ENCODE results near the gene CLEC16A. TPM values are rescaled to one million over a fixed set of nuclear protein-coding genes. Genes with fewer than 3 reads are reported as not detected.

CLEC16A gene
- total RNA-seq, 2 experiments from 2014 or later, result 25.5 to 26.7 TPM

DNA sequence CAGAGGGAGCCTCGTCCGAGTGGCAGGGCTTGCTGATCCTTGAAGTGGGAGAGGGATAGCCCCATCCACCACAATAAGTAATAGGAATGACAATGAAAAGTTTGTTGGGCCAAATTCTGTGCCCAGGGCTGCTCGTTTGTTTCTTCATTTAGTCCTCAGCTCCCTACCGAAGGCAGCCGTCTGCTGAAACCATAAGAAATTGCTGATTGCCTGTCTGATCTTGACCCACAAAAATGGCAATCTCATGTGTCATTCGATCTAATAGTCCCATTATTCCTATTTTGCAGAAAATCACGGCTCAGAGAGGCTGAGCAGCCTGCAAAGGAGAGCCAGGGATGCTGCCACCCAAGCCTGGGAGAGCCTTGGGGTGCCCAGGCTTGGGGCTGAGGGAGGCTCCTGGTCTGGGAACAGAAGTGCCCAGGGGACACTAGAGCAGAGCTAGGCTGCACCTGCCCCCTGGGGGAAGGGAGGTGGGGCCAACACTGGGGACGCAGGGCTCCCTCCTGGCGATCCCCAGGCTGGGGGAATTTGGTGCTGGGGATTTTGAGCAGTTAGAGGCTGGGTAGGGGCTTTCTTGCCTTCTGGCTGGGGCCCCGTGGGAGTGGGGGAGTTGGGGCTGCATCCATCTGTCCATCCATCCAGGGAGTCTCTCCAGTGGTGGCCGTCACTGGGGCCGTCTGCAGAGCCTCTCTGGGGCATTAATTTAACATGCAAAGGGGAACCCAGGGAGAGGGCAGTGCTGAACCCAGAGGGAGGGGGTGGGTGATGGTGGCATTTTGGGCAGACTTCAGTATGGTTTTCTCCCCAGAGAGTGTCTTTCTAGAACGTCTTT is 258.1 kb downstream of the CLEC16A start:
- no peak for DNase-seq
- H3K27me3 Mint-ChIP-seq, result no peaks in the 10 kb centered on the region
- intact Hi-C loops (cut with micrococcal nuclease), result no loop called here
- H3K4me1 Mint-ChIP-seq (ENCODE audit: low read depth), result peaks cover 36% of the 10 kb centered on the region
- no peak overlapping the region for H3K27ac Mint-ChIP-seq
- no peak overlapping the region for H3K4me3 Mint-ChIP-seq
- H3K9me3 Mint-ChIP-seq, result peaks cover 3% of the 10 kb centered on the region
- POLR2A ChIA-PET, result interaction anchor here (1.5 kb wide), 1 partner anchor 11 kb away, joined by 5 read pairs; no protein-coding TSS in a partner anchor
- peaks cover 3% of the 10 kb centered on the region for H3K36me3 Mint-ChIP-seq
- CTCF ChIA-PET, result no interaction called here

DNA sequence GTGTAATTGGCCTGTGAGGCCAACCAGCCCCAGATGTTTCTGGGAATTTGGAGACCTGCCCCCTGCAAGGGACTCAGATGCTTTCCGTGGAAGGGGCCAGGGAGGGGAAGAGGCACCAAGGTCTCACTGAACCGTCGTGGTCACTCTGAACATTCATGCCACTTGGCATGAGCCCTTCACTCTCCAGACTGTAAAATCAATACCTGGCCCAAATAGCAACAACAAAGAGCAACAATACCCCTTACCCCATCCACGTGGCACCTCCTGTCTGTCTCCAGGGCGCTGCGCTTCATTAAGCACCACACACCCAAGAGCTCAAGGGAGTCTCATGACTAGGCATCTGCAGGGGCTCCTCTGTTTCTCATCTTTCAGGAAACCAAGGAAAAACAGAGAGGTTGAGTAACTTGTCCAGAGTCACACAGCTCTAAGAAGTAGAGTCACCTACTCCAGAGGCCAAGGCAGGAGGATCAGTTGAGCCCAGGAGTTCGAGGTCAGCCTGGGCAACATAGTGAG is 258.8 kb downstream of the CLEC16A start:
- DNase-seq, result no peak
- Mint-ChIP-seq H3K9me3 (peaks cover 9% of the 10 kb centered on the region), H3K36me3 (peaks cover 3% of the 10 kb centered on the region), H3K27ac (no peak overlapping the region), H3K4me3 (no peak overlapping the region), H3K27me3 (no peaks in the 10 kb centered on the region), H3K4me1 (ENCODE audit: low read depth) (peaks cover 36% of the 10 kb centered on the region)
- intact Hi-C loops (cut with micrococcal nuclease), result no loop called here
- ChIA-PET POLR2A (no interaction called here), CTCF (no interaction called here)

DNA sequence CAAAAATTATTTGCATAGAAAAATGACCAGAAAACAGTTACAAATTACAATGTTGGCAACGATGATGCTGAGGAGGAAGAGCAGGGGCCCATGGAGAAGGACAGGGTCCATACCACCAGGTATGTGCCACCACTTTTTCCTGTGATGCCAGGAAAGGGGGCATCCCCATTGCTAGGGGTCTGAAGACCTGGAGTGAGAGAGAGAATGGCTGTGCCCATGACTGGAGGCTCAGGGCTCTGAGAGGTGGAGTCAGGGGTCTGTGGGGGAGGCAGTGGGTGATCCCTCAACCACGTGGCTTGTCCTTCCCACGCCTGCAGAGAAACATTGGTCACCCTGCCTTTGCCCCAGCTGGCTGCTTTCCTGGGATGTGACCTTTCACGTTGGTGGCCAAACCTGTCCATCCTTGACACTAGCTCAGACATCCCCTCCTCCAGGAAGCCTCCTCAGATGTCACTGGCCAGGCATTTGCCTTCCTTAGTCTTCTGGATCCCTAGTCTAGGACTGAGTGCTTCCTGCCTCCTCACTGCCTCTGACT is 260.2 kb downstream of the CLEC16A start:
- no peaks in the 10 kb centered on the region for H3K27me3 Mint-ChIP-seq
- intact Hi-C loops (cut with micrococcal nuclease), result no loop called here
- no peak for DNase-seq
- peaks cover 29% of the 10 kb centered on the region for H3K4me1 Mint-ChIP-seq (ENCODE audit: low read depth)
- H3K4me3 Mint-ChIP-seq, result no peak overlapping the region
- H3K36me3 Mint-ChIP-seq, result peaks cover 3% of the 10 kb centered on the region
- CTCF ChIA-PET, result interaction anchor here (0.6 to 2.4 kb wide), 3 partner anchors 9 to 83 kb away, joined by 3 to 13 read pairs (median 5); no protein-coding TSS in a partner anchor
- POLR2A ChIA-PET, result interaction anchor here (1.1 to 2.0 kb wide), 2 partner anchors 19 to 50 kb away, joined by 4 to 10 read pairs; partner anchors contain the start of gene SOCS1
- H3K9me3 Mint-ChIP-seq, result peaks cover 10% of the 10 kb centered on the region
- no peak overlapping the region for H3K27ac Mint-ChIP-seq

DNA sequence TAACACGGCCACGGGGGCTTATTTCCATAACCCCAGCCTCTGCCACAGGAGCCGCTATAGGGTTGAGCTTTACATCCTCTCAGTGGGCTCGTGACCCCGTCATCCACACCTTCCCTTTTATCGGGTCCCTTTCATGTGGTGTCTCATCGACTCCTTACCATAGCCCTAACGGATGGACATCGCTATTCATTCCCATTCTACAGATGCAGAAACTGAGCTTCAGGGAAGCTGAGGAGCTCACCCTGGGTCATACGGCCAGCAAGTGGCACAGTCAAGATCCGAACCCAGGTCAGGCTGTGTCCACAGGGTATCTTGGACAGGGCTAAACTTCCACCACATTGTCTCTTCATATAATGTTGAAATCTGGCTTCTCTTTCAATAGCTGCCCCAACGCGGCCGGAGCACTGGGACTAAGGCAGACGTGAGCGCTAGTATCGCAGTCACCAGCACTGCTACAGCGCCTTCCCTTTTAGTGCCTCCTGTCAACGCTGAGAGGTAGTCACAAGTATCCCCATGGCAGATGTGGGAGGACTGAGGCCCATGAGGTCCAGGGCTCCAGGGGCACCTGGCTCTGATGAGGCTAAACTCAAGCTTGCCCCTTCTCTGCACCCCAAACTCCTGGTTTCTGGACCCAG is 260.8 kb downstream of the CLEC16A start:
- CTCF ChIA-PET, result interaction anchor here (0.6 to 2.4 kb wide), 3 partner anchors 10 to 84 kb away, joined by 3 to 13 read pairs (median 5); no protein-coding TSS in a partner anchor

DNA sequence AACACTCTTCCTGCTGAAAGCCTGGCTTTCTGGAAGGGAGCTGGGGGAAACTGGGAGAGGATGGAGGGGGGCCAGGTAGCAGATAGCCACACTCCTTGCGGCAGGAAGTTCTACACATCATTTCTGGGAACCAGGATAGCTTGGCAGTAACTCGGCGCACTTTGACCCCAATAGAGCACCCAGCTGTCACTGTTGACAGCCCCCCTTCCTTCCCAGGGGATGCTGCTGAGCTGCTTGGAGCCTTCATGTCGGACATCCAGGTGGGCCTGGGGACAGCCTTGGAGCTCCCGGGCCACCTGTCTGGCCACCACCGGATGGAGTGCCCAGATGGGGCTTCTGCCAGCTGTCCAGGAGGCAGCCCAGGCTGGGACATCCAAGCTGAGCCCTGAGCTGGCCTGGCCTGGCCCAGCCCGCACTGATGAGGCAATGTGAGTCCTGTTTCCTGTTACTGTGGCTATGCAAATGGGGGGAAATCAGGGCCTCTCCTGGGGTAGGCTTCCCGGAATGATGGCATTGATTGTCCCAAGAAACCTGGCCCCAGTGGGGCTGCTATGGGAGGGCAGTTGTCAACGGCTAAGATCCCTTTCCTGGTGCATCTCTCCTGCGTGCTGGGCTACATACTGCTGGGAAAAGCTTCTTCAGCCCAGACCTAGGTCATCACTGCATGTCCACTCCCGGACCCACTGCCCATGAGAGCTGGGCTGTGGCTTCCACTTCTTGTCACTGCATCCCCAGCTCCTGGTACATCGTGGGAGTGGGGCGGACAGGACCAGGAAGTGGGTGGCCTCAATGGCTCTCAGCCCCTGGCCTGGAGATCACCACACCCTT is 261.6 kb downstream of the CLEC16A start:
- Mint-ChIP-seq H3K36me3 (peaks cover 3% of the 10 kb centered on the region), H3K9me3 (peaks cover 10% of the 10 kb centered on the region), H3K4me1 (ENCODE audit: low read depth) (peaks cover 29% of the 10 kb centered on the region), H3K27ac (peak overlapping the region; percentile 91), H3K27me3 (no peaks in the 10 kb centered on the region), H3K4me3 (no peak overlapping the region)
- intact Hi-C loops (cut with micrococcal nuclease), result loop anchor here (1.0 kb wide), 1 partner anchor 18 kb away; no protein-coding TSS in a partner anchor
- CTCF ChIA-PET, result interaction anchor here (0.6 to 2.4 kb wide), 5 partner anchors 10 to 541 kb away, joined by 3 to 13 read pairs (median 3); no protein-coding TSS in a partner anchor
- DNase-seq, result peak; percentile 62
- POLR2A ChIA-PET, result interaction anchor here (0.6 to 2.0 kb wide), 7 partner anchors 9 to 111 kb away, joined by 3 to 14 read pairs (median 4); partner anchors contain the start of gene SOCS1

More for the DNA sequence above, 260.8 kb downstream of the CLEC16A start:
- intact Hi-C loops (cut with micrococcal nuclease), result no loop called here
- DNase-seq, result no peak
- Mint-ChIP-seq H3K27ac (no peak overlapping the region), H3K4me3 (no peak overlapping the region), H3K9me3 (peaks cover 10% of the 10 kb centered on the region), H3K27me3 (no peaks in the 10 kb centered on the region), H3K4me1 (ENCODE audit: low read depth) (peaks cover 29% of the 10 kb centered on the region), H3K36me3 (peaks cover 3% of the 10 kb centered on the region)
- POLR2A ChIA-PET, result interaction anchor here (0.6 to 2.0 kb wide), 4 partner anchors 10 to 110 kb away, joined by 3 to 10 read pairs (median 6); partner anchors contain the start of gene SOCS1

DNA sequence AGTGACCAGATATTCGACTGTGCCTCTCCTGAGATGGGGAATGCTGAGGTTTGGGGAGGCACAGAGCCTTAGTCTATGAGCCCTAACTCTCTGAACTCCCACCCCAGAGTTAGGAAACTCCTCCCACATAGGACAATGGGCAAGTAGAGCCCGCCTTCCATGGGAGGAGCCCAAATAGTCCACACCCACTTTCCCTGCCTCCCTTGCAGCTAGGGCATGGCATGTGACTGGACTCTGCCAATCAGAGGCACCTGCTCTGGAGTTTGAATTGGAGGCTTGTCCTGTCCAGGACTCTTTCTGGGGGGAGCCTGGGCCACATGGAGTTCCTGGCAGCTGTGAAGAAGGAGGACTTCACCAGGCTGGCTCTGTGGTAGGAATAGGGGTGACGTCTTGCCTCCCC is 263.3 kb downstream of the CLEC16A start:
- Mint-ChIP-seq H3K4me1 (ENCODE audit: low read depth) (peaks cover 29% of the 10 kb centered on the region), H3K9me3 (peaks cover 10% of the 10 kb centered on the region), H3K4me3 (no peak overlapping the region), H3K36me3 (peaks cover 3% of the 10 kb centered on the region), H3K27ac (peak overlapping the region; percentile 91), H3K27me3 (no peaks in the 10 kb centered on the region)
- peak; percentile 45 for DNase-seq
- POLR2A ChIA-PET, result no interaction called here
- intact Hi-C loops (cut with micrococcal nuclease), result no loop called here
- CTCF ChIA-PET, result interaction anchor here (0.8 kb wide), 1 partner anchor 11 kb away, joined by 4 read pairs; no protein-coding TSS in a partner anchor

DNA sequence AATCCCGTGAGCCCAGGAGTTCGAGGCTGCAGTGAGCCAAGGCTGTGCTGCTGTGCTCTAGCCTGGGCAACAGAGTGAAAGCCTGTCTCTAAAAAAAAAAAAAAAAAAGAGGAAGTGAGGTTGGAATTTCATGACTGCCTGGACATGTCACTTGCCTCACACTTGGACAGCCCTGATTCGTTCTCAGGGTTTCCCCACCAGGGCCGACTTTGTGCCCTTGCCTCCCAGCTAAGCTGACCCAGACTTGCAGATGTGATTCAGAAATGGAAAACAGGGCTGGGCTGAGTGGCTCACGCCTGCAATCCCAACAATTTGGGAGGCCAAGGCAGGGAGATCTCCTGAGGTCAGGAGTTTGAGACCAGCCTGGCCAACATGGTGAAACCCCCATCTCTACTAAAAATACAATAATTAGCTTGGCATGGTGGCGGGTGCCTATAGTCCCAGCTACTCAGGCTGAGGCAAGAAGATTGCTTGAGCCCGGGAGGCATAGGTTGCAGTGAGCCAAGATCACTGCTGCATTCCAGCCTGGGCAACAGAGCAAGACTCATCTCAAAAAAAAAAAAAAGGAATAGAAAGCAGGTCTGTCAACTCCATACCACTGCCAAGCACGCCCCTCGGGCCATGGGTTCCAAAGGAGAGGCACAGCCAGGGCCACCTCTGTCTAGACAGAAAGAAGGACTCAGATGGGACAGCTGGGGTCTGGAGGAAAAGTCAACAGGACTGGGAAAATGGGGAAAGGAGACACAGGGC is 264.7 kb downstream of the CLEC16A start:
- ChIA-PET POLR2A (no interaction called here), CTCF (interaction anchor here (1.4 to 1.6 kb wide), 2 partner anchors 9 to 163 kb away, joined by 3 read pairs; no protein-coding TSS in a partner anchor)
- intact Hi-C loops (cut with micrococcal nuclease), result no loop called here
- Mint-ChIP-seq H3K4me1 (ENCODE audit: low read depth) (peaks cover 23% of the 10 kb centered on the region), H3K36me3 (peaks cover 3% of the 10 kb centered on the region), H3K27me3 (no peaks in the 10 kb centered on the region), H3K9me3 (peaks cover 10% of the 10 kb centered on the region), H3K27ac (no peak overlapping the region), H3K4me3 (no peak overlapping the region)
- DNase-seq, result no peak

DNA sequence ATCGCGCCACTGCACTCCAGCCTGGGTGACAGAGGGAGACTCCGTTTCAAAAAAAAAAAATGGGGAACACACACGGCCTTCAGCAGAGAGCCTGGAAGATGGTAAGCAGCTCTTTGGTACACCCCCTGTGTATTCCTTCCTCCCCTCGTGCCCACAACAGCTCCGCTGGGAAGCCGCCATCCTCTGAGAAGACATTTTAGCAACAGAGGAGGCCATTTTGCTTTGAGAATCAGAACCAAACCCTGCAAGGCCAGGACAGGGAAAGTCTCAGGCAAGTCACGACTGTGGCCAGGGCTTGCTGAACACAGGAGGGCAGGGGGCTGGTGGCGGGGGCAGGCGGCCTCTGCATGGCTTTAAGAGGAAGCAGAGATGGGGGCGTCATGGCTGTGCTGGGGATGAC is 265.9 kb downstream of the CLEC16A start:
- intact Hi-C loops (cut with micrococcal nuclease), result no loop called here
- Mint-ChIP-seq H3K4me1 (ENCODE audit: low read depth) (peaks cover 20% of the 10 kb centered on the region), H3K27ac (no peak overlapping the region), H3K36me3 (peaks cover 3% of the 10 kb centered on the region), H3K27me3 (no peaks in the 10 kb centered on the region), H3K4me3 (no peak overlapping the region), H3K9me3 (peaks cover 10% of the 10 kb centered on the region)
- DNase-seq, result no peak
- POLR2A ChIA-PET, result no interaction called here
- CTCF ChIA-PET, result interaction anchor here (1.4 kb wide), 1 partner anchor 8 kb away, joined by 3 read pairs; no protein-coding TSS in a partner anchor

DNA sequence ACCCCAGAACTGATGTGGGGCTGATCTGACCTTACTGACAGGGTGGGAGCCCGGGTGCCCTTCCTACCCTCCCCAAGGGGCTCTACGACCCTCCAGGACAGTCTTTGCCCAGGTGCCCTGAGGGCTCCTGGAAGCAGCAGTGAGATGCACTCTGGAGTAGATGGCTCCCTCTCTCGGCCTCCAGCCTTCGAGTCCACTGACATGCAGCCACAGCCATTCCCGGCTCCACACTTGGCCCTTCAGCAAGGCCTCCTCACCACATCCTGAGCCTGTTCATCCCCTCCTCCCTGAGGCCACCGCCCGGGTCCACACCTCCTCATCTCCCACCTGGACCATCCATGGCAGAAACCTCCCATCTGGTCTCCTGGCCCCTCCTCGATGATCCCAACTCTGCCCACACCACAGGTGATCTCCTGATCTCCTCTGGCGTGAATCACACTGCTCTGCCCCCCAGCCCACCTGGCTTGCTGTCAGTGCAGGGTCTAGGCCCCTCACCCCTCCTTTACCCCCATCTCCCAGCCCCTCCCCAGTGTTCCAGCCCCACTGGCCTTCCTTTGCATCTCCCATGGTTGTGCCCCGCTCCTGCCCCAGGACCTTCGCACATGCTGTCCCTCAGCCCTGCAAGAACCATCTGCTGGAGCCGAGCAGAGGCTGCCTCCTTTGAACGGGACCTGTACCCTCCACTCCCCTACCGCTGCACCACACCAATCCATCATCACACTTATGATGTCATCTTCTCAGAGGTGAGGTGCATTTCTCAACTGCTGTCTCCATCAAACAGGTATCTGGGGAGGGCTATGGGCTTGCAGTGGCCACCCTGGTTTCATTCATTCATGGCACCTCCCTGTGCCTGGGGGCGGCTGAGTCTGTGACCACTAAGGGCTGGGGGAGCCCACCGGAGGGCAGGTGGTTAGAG is 267.0 kb downstream of the CLEC16A start:
- peaks cover 11% of the 10 kb centered on the region for H3K4me1 Mint-ChIP-seq (ENCODE audit: low read depth)
- no peak overlapping the region for H3K27ac Mint-ChIP-seq
- no peaks in the 10 kb centered on the region for H3K27me3 Mint-ChIP-seq
- ChIA-PET CTCF (no interaction called here), POLR2A (no interaction called here)
- intact Hi-C loops (cut with micrococcal nuclease), result no loop called here
- H3K9me3 Mint-ChIP-seq, result peaks cover 18% of the 10 kb centered on the region
- H3K4me3 Mint-ChIP-seq, result no peak overlapping the region
- H3K36me3 Mint-ChIP-seq, result peaks cover 9% of the 10 kb centered on the region
- no peak for DNase-seq

Measured in activated CD4-positive, alpha-beta memory T cell treated with anti-CD3 and anti-CD28 coated beads for 36 hours (primary cell).